GM12878 (cell line): ENCODE measurements around the gene LRRC58. TPM values are rescaled to one million over a fixed set of nuclear protein-coding genes. Genes with fewer than 3 reads are reported as not detected.

Experiments used
- ATAC-seq: fragments of 200-7000 bp; cut with Tn5 transposase; 3 replicates; pipeline ENCODE4 v1.9.1; 2020; ENCODE audit warnings: mild to moderate bottlenecking, moderate library complexity
- BruUV-seq: library from RNA; stranded (reverse); fragments of 400-500 nt; replicated peaks from 2 replicates; lab custom pipeline; 2021; lab: Mats Ljungman, UMichigan
- CTCF ChIA-PET: fragments of 300-600 bp; sonication (Branson Sonifier 250); formaldehyde crosslinking; extraction: SDS; loops from one replicate; lab custom pipeline; 2021; ENCODE audit warnings: inconsistent platforms; lab: Yijun Ruan, JAX
- POLR2A ChIA-PET: fragments of 350-600 bp; formaldehyde crosslinking; extraction: SDS; loops from one replicate; lab custom pipeline; 2021; ENCODE audit warnings: inconsistent platforms; lab: Charles Lee
- RAD21 ChIA-PET: fragments of 300-600 bp; sonication (Branson Sonifier 250); formaldehyde crosslinking; loops from one replicate; lab custom pipeline; 2023; ENCODE audit warnings: antibody characterized with exemption; ENCODE audit not compliant: unreplicated experiment; lab: Charles Lee
- SMC1A ChIA-PET: fragments of 300-600 bp; sonication (Branson Sonifier 250); formaldehyde crosslinking; loops from one replicate; lab custom pipeline; 2023; ENCODE audit not compliant: unreplicated experiment, uncharacterized antibody; lab: Charles Lee
- DNase-seq: peaks from one replicate; pipeline ENCODE4 v3.0.0-alpha.2; 2011; ENCODE audit warnings: low read depth, low spot score
- FAIRE-seq: peaks from 3 replicates; lab custom pipeline; 2011; peaks lifted over from hg19 to GRCh38; lab: Jason Lieb, UNC
- H2AFZ ChIP-seq: 2 replicates; pipeline ENCODE4 v1.6.0; 2011; ENCODE audit warnings: low read depth, low read length, control low read depth; ENCODE audit not compliant: control insufficient read depth
- H3K27ac ChIP-seq: 2 replicates; pipeline ENCODE4 v1.5.1; 2011; ENCODE audit warnings: control low read depth; ENCODE audit not compliant: control insufficient read depth, insufficient read depth
- H3K27me3 ChIP-seq, 2 experiments: replicated peaks in 1 of 2; 2 replicates each; pipeline versions ENCODE4 v1.6.0 to v1.6.1; 2011; ENCODE audit warnings: low read length in 1 of 2; ENCODE audit not compliant: control insufficient read depth in 2 of 2, insufficient read depth in 2 of 2
- H3K36me3 ChIP-seq, 2 experiments: 2 replicates each; pipeline ENCODE4 v1.5.1; 2011; ENCODE audit warnings: low read length in 1 of 2; ENCODE audit not compliant: control insufficient read depth in 2 of 2, insufficient read depth in 2 of 2
- H3K4me1 ChIP-seq: 2 replicates; pipeline ENCODE4 v1.6.1; 2011; ENCODE audit warnings: mild to moderate bottlenecking, low read length, moderate library complexity, mixed read lengths; ENCODE audit not compliant: control insufficient read depth, insufficient read depth
- H3K4me2 ChIP-seq: 2 replicates; pipeline ENCODE4 v1.6.0; 2011; ENCODE audit warnings: control low read depth; ENCODE audit not compliant: control insufficient read depth, insufficient read depth
- H3K4me3 ChIP-seq: fragments of 200-600 bp; sonication (generic); 2 replicates; pipeline ENCODE4 v1.5.1; 2016
- H3K79me2 ChIP-seq: 2 replicates; pipeline ENCODE4 v1.6.0; 2011; ENCODE audit warnings: low read length; ENCODE audit not compliant: control insufficient read depth, insufficient read depth
- H3K9ac ChIP-seq: 2 replicates; pipeline ENCODE4 v1.8.0; 2011; ENCODE audit warnings: low read length, control low read depth, mixed read lengths; ENCODE audit not compliant: control insufficient read depth, insufficient read depth
- H3K9me3 ChIP-seq: replicated peaks from 3 replicates; pipeline ENCODE4 v1.5.1; 2011; ENCODE audit warnings: mild to moderate bottlenecking, low read length; ENCODE audit not compliant: control insufficient read depth, insufficient read depth
- H4K20me1 ChIP-seq: 2 replicates; pipeline ENCODE4 v1.6.0; 2011; ENCODE audit not compliant: control insufficient read depth, insufficient read depth
- BRCA1 ChIP-seq: IDR thresholded peaks from 2 replicates; pipeline ENCODE4 v1.6.1; 2011; ENCODE audit warnings: low read depth, low read length, improper control_type of control experiment
- CEBPZ ChIP-seq: fragments of 150-350 bp; IDR thresholded peaks from 2 replicates; pipeline ENCODE4 v1.6.1; 2016; ENCODE audit warnings: low read depth, low read length
- ELK1 ChIP-seq: IDR thresholded peaks from 2 replicates; pipeline ENCODE4 v1.6.1; 2012; ENCODE audit warnings: low read depth, low read length, improper control_type of control experiment
- EP300 ChIP-seq, 2 experiments: fragments of 150-350 bp in 1 of 2; IDR thresholded peaks; 2 replicates each; pipeline ENCODE4 v1.6.1; 2011 to 2012; ENCODE audit warnings: low read depth in 2 of 2, low read length in 2 of 2, borderline replicate concordance in 1 of 2, improper control_type of control experiment in 1 of 2, inconsistent platforms in 1 of 2; ENCODE audit not compliant: control insufficient read depth in 1 of 2
- IRF4 ChIP-seq: IDR thresholded peaks from 2 replicates; pipeline ENCODE4 v1.6.1; 2011; ENCODE audit warnings: low read depth, low read length
- SUPT20H ChIP-seq: IDR thresholded peaks from 2 replicates; pipeline ENCODE4 v1.6.1; 2011; ENCODE audit warnings: low read depth, mild to moderate bottlenecking, low read length, moderate library complexity, borderline replicate concordance; ENCODE audit not compliant: control insufficient read depth
- ZBED1 ChIP-seq: IDR thresholded peaks from 2 replicates; pipeline ENCODE4 v1.6.1; 2016; ENCODE audit warnings: borderline replicate concordance
- ZBTB4 ChIP-seq: fragments of 450-650 bp; formaldehyde crosslinking; IDR thresholded peaks from 2 replicates; pipeline ENCODE4 v1.4.0; 2022; ENCODE audit warnings: mild to moderate bottlenecking, moderate library complexity
- ZNF24 ChIP-seq: fragments of 450-650 bp; IDR thresholded peaks from 2 replicates; pipeline ENCODE4 v1.6.1; 2017; ENCODE audit warnings: antibody characterized with exemption, mild to moderate bottlenecking
- ZNF622 ChIP-seq: fragments of 450-650 bp; IDR thresholded peaks from 2 replicates; pipeline ENCODE4 v1.6.1; 2017; ENCODE audit warnings: mild to moderate bottlenecking, inconsistent platforms
- WGBS: methylation state at CpG from one replicate; pipeline ENCODE4 v1.1.6; 2016; ENCODE audit warnings: low lambda C conversion rate; ENCODE audit not compliant: insufficient replicate concordance, insufficient coverage; ENCODE audit errors: missing lambda C conversion rate; 5-methylcytosine and 5-hydroxymethylcytosine counted together
- in situ Hi-C: fragments of 300-500 bp; cut with MboI; formaldehyde crosslinking; loops from 9 replicates; pipeline ENCODE4 v1.14.3; 2018; ENCODE audit warnings: mixed read lengths
- intact Hi-C: fragments of 100-400 bp; cut with micrococcal nuclease; formaldehyde crosslinking; loops from one replicate; pipeline ENCODE4 v1.14.2; 2022; ENCODE audit not compliant: unreplicated experiment
- polyA plus RNA-seq, 11 experiments: library from polyadenylated mRNA; depleted of rRNA in 4 of 11; unstranded in 6 of 11; stranded (reverse) in 5 of 11; fragments of >200 nt; fragmentation: Nextera tagmentation in 4 of 11; fragmentation: Illumina TruSeq in 1 of 11; extraction: Ambion mirVana in 4 of 11; extraction: Trizol in 1 of 11; gene quantifications; 1 replicate in 1 of 11; 2 replicates in 10 of 11; pipeline versions ENCODE4 v1.2.1 to v1.2.3, GENCODE V29; 2011 to 2016; ENCODE audit warnings: inconsistent platforms in 2 of 11, missing spikeins in 2 of 11, low read depth in 1 of 11
- total RNA-seq, 4 experiments: library from RNA; depleted of rRNA in 3 of 4; stranded (reverse); fragments of >200 nt in 3 of 4; fragmentation: Illumina TruSeq in 1 of 4; extraction: Trizol in 1 of 4; gene quantifications; 2 replicates each; pipeline versions ENCODE4 v1.2.1 to v1.2.3, GENCODE V29; 2013 to 2021

The LRRC58 gene
- total and polyA plus RNA-seq, 10 of the 15 experiments (the other 5 are each of a cell fraction or from before 2014, with no cell fraction given) = 7.7 to 29.5 (median 18.8) TPM

GRCh38 chr3:120280566-120280965, 68.6 kb downstream of the LRRC58 start:
- no peak overlapping the region for H3K27ac ChIP-seq
- no peak for FAIRE-seq
- no peaks in the 10 kb centered on the region for H3K36me3 ChIP-seq
- H3K9me3 ChIP-seq = no peaks in the 10 kb centered on the region; the same call in 2 of the 3 replicates
- in situ Hi-C loops = no loop called here
- no peaks in the 10 kb centered on the region for H3K79me2 ChIP-seq
- TF ChIP-seq BRCA1 = no peak
- TF ChIP-seq ZBED1 = no peak
- TF ChIP-seq EP300 (IDR thresholded peaks at IDR 0.05; ENCODE audit: borderline replicate concordance in 1 of 2, control insufficient read depth in 1 of 2, low read depth in 2 of 2, low read length in 2 of 2) = no peak
- no peak for TF ChIP-seq ZNF622
- BruUV-seq = no TSS peak
- DNase-seq = no peak
- H3K4me3 ChIP-seq = no peak overlapping the region
- intact Hi-C loops = no loop called here
- H3K4me1 ChIP-seq = no peaks in the 10 kb centered on the region
- no peak for ATAC-seq
- ChIA-PET RAD21 (no interaction called here), POLR2A (no interaction called here), SMC1A (no interaction called here), CTCF (no interaction called here)
- no peaks in the 10 kb centered on the region for H4K20me1 ChIP-seq
- no peak overlapping the region for H3K9ac ChIP-seq
- 58% methylated on average over 3 of the region's 3 CpGs for WGBS
- peaks cover 0 to 7% of the 10 kb centered on the region in 2 experiments; a peak in 2 of 4 replicates for H3K27me3 ChIP-seq
- no peak overlapping the region for H2AFZ ChIP-seq
- H3K4me2 ChIP-seq = no peak overlapping the region

GRCh38 chr3:120280026-120280425, 69.1 kb downstream of the LRRC58 start:
- CTCF ChIA-PET = interaction anchor here (0.9 to 1.2 kb wide), 2 partner anchors 12 to 137 kb away, joined by 3 read pairs; no protein-coding TSS in a partner anchor
- no peaks in the 10 kb centered on the region for H4K20me1 ChIP-seq
- intact Hi-C loops = no loop called here
- no peak for TF ChIP-seq ELK1
- no peak for TF ChIP-seq IRF4
- TF ChIP-seq CEBPZ = no peak
- TF ChIP-seq SUPT20H = no peak
- no peak for TF ChIP-seq ZNF24
- no peak for TF ChIP-seq ZBTB4 (CRISPR knock-in tag)

More at GRCh38 chr3:120280026-120280425, 69.1 kb downstream of the LRRC58 start:
- no peaks in the 10 kb centered on the region for H3K9me3 ChIP-seq
- ChIA-PET POLR2A (no interaction called here), SMC1A (interaction anchor here (0.9 kb wide), 1 partner anchor 11 kb away, joined by 3 read pairs; no protein-coding TSS in a partner anchor), RAD21 (no interaction called here)
- H3K36me3 ChIP-seq = no peaks in the 10 kb centered on the region
- no peak for ATAC-seq
- WGBS = 11% methylated on average over 1 of the region's 1 CpG
- no peak overlapping the region for H3K4me2 ChIP-seq
- H3K9ac ChIP-seq = no peak overlapping the region
- peaks cover 0 to 3% of the 10 kb centered on the region in 2 experiments; a peak in 1 of 4 replicates for H3K27me3 ChIP-seq
- in situ Hi-C loops = no loop called here
- no peak for FAIRE-seq
- no peak for DNase-seq
- no peak overlapping the region for H3K27ac ChIP-seq
- no peaks in the 10 kb centered on the region for H3K79me2 ChIP-seq
- H3K4me3 ChIP-seq = no peak overlapping the region
- no peak overlapping the region for H2AFZ ChIP-seq
- H3K4me1 ChIP-seq = no peaks in the 10 kb centered on the region
- no TSS peak for BruUV-seq
